Erythroblast (primary cell): Measurements from ENCODE around the gene STK4.

Experiments used
- DNase-seq, 2 experiments: peaks; one replicate each; lab custom pipeline; 2025; lab: John Stamatoyannopoulos, UW
- GATA1 ChIP-seq: IDR thresholded peaks from 2 replicates; pipeline ENCODE4 v1.6.1; 2011; ENCODE audit warnings: low read depth, mild to moderate bottlenecking, control low read depth, low read length, moderate library complexity
- POLR2A ChIP-seq: IDR thresholded peaks from 2 replicates; pipeline ENCODE4 v1.6.1; 2011; ENCODE audit warnings: mild to moderate bottlenecking, low read length

The STK4 gene

GRCh38 chr20:45111285-45111684 lies 145.0 kb downstream of the STK4 start:
- TF ChIP-seq POLR2A: no peak
- no peak for TF ChIP-seq GATA1
- DNase-seq: no peak

GRCh38 chr20:45111799-45112471 lies 145.6 kb downstream of the STK4 start:
- TF ChIP-seq POLR2A: no peak
- TF ChIP-seq GATA1: no peak
- DNase-seq: peak; percentile 9 to 35

DNA sequence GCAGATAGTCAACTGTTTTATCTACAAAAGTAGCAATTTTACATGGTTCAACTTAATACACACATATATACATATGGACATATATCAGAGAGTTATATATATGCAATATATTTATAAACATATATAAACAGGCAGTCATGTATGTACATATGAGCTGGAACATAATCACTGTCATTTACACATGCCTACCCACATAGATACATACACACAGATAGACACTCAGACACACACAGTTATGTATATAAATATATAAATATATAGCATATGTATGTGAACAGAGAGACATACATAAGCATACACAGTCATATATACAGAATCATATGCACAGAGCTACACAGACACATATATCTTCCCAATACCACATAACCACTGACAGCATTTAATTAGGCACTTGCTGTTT lies 146.4 kb downstream of the STK4 start:
- DNase-seq: no peak
- TF ChIP-seq GATA1: no peak
- TF ChIP-seq POLR2A: no peak

- no peak for DNase-seq
Measured at GRCh38 chr20:45113865-45114264, 147.6 kb downstream of the STK4 start.

GRCh38 chr20:45114465-45115385 lies 148.4 kb downstream of the STK4 start, which contains the start of gene WFDC5:
WFDC5 (minus strand) TSS chr20:45115174; CDS start chr20:45115083, 91 bp downstream.
- TF ChIP-seq POLR2A (no peak), GATA1 (no peak)

More at GRCh38 chr20:45113865-45114264, 147.6 kb downstream of the STK4 start:
- no peak for TF ChIP-seq POLR2A
- no peak for TF ChIP-seq GATA1

GRCh38 chr20:45115386-45115774 lies 149.1 kb downstream of the STK4 start:
- no peak for TF ChIP-seq GATA1
- DNase-seq: no peak

More at GRCh38 chr20:45114465-45115385, 148.4 kb downstream of the STK4 start, which contains the start of gene WFDC5:
- DNase-seq: no peak

DNA sequence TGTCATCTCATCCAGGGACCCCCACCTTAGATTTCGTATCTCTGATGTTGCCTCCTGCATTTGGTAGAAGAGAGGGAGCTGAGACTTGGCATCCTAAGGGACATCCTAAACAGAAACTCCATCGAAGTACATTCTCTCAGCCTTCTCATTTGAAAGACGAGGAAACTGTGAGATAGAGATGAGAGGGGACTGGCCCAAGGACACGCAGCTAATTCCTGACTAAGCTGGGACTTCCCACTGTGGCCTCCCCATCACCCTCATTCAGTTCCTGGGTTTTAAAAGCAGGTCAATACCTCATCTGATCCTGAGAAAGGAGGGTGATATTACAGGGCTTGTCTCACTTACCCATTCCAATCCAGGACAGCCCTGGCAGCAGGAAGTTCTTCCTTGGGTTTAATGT lies 149.5 kb downstream of the STK4 start:
- TF ChIP-seq POLR2A: no peak
- TF ChIP-seq GATA1: no peak
- DNase-seq: no peak

DNA sequence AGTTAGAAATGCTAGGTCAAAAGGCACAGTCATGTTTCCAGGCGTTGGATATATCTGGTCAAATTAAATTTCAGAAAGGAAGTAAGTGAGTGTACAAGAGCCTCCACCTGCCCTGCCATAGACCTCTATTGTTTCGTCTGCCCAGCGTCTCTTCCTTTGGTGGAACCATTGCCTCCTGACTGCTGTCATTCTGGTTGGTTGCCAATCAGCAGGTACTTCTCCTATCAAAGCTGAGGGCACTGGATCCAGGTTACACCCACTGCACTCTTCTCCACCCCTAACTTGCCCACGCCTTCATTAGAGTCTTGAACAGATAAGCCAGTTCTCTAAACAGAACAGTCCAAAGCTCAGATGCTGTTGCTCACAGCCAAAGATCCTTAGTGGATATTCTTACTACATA lies 151.3 kb downstream of the STK4 start:
- no peak for DNase-seq
- TF ChIP-seq GATA1 (no peak), POLR2A (no peak)

- TF ChIP-seq POLR2A: no peak
- no peak for TF ChIP-seq GATA1
- DNase-seq: no peak
Measured at GRCh38 chr20:45118028-45118427, 151.7 kb downstream of the STK4 start.

GRCh38 chr20:45119556-45120266 lies 153.4 kb downstream of the STK4 start:
- TF ChIP-seq POLR2A: no peak

GRCh38 chr20:45121388-45121787 lies 155.1 kb downstream of the STK4 start:
- no peak for TF ChIP-seq GATA1
- no peak for TF ChIP-seq POLR2A
- DNase-seq: no peak

More at GRCh38 chr20:45119556-45120266, 153.4 kb downstream of the STK4 start:
- DNase-seq: no peak

- TF ChIP-seq GATA1: no peak
- no peak for TF ChIP-seq POLR2A
- DNase-seq: no peak
Measured at GRCh38 chr20:45124365-45124764, 158.1 kb downstream of the STK4 start, which contains the start of gene WFDC12. WFDC12 (minus strand) TSS chr20:45124465; CDS start chr20:45124447, 18 bp downstream.

DNA sequence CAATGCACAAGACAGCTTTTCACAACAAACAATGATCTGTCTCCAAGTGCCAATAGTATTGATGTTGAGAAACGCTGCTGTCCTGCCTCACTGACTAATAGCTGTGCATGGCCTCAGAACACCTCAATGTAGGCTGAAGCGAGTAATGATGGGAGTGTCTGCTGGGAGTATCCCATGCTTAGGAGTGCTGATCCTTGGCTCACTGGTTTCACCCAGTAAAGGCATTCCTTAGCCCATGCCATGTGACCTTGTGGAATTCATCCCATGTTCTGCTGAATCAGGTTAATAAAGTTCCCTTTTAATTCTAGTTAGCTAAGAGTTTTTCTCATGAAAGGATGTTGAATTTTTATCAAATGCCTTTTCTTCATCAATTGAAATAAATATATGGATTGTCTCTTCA lies 161.8 kb downstream of the STK4 start:
- DNase-seq: no peak

More for the DNA sequence above, 161.8 kb downstream of the STK4 start:
- no peak for TF ChIP-seq POLR2A
- no peak for TF ChIP-seq GATA1
